ENCODE results near the gene MFNG.

- TF ChIP-seq CTCF (IDR thresholded peaks at IDR 0.05; ENCODE audit: poor library complexity, severe bottlenecking) (no peak), EZH2 (IDR thresholded peaks at IDR 0.05; ENCODE audit: borderline replicate concordance, insufficient read depth, low read length, poor library complexity, severe bottlenecking) (no peak), RAD21 (conservative IDR thresholded peaks at IDR 0.05) (no peak)
- TF ChIP-seq, protein P1, sequence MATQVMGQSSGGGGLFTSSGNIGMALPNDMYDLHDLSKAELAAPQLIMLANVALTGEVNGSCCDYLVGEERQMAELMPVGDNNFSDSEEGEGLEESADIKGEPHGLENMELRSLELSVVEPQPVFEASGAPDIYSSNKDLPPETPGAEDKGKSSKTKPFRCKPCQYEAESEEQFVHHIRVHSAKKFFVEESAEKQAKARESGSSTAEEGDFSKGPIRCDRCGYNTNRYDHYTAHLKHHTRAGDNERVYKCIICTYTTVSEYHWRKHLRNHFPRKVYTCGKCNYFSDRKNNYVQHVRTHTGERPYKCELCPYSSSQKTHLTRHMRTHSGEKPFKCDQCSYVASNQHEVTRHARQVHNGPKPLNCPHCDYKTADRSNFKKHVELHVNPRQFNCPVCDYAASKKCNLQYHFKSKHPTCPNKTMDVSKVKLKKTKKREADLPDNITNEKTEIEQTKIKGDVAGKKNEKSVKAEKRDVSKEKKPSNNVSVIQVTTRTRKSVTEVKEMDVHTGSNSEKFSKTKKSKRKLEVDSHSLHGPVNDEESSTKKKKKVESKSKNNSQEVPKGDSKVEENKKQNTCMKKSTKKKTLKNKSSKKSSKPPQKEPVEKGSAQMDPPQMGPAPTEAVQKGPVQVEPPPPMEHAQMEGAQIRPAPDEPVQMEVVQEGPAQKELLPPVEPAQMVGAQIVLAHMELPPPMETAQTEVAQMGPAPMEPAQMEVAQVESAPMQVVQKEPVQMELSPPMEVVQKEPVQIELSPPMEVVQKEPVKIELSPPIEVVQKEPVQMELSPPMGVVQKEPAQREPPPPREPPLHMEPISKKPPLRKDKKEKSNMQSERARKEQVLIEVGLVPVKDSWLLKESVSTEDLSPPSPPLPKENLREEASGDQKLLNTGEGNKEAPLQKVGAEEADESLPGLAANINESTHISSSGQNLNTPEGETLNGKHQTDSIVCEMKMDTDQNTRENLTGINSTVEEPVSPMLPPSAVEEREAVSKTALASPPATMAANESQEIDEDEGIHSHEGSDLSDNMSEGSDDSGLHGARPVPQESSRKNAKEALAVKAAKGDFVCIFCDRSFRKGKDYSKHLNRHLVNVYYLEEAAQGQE (IDR thresholded peaks at IDR 0.05; ENCODE audit: borderline replicate concordance) = no peak
These were observed 35.0 kb downstream of the MFNG start for GRCh38 chr22:37451218-37451617.

Measured in neural cell (in vitro differentiated cells).